Measurements from ENCODE around the gene ANKRD42. TPM values are rescaled to one million over a fixed set of nuclear protein-coding genes. Genes with fewer than 3 reads are reported as not detected.

The ANKRD42 gene
- total and polyA plus RNA-seq, 9 of the 15 experiments (the other 6 are each of a cell fraction or from before 2014, with no cell fraction given): 2.8 to 9.1 (median 6.1) TPM

DNA sequence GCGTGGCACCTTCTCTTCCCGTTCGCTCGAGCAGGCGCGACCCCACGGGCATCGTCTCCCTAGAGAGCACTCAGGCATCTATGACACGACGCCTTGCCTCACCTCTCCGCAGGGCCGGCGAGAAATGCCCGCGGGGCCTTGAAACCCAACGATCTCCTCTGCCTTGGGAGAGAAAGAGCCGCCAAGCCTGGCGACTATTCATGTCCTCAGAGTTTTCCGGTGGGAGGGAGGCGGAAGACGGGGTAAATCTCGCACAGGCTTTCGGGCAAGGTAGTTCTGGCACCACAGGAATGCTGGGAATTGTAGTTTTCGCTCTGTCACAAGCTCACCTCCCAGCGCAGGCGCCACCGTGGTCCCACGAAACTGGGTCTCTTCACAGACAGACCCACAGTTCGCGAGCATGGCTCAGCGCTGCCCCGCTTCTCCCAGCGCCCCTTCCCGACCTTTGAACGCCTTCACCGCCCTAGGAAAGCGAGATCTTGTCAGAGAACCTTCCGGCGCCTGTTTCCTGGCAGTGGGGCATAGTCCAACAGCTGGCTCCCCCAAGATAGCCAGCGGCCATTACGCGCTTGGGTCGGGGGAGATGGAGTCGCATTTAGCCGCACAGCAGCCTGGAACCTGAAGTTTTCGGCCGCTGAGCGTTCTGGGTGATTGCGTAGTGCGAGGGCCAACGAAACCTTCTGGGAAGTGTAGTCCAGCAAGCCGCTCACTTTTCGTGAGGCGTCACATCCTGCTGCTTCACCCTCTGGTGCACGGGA, 92.4 kb downstream of the ANKRD42 start, which contains the start of gene CCDC90B (continued):
- TF ChIP-seq SRSF3 (IDR thresholded peaks at IDR 0.05; ENCODE audit: insufficient read depth, low read length) (no peak), SAFB2 (IDR thresholded peaks at IDR 0.05; ENCODE audit: borderline replicate concordance, low read depth, low read length, severe bottlenecking) (no peak), NCOA6 (IDR thresholded peaks at IDR 0.05) (no peak), ZNF830 (CRISPR knock-in tag; IDR thresholded peaks at IDR 0.05) (0 out of 2 replicates have a peak, but pooled peaks have one; percentile 14), ZBTB8A (IDR thresholded peaks at IDR 0.05; ENCODE audit: partially characterized antibody) (no peak), MCM5 (IDR thresholded peaks at IDR 0.05; ENCODE audit: low read depth) (no peak), MECOM (CRISPR knock-in tag; IDR thresholded peaks at IDR 0.05) (no peak), LEF1 (IDR thresholded peaks at IDR 0.05) (no peak), ZNF79 (CRISPR knock-in tag; IDR thresholded peaks at IDR 0.05; ENCODE audit: low read depth) (no peak), PCBP1 (IDR thresholded peaks at IDR 0.05; ENCODE audit: low read depth, low read length, poor library complexity, severe bottlenecking) (peak; percentile 32), ZNF384 (IDR thresholded peaks at IDR 0.05; ENCODE audit: low read depth, low read length) (no peak; the same call in 1 of the 2 replicates), ETV6 (IDR thresholded peaks at IDR 0.05; ENCODE audit: borderline replicate concordance in 1 of 2, low read depth in 2 of 2, low read length in 1 of 2) (no peak), ETV6 (CRISPR knock-in tag; IDR thresholded peaks at IDR 0.05; ENCODE audit: borderline replicate concordance) (0 out of 2 replicates have a peak, but pooled peaks have one; percentile 47), RFX5 (IDR thresholded peaks at IDR 0.05; ENCODE audit: low read depth, low read length) (no peak), ZNF699 (CRISPR knock-in tag; IDR thresholded peaks at IDR 0.05; ENCODE audit: insufficient replicate concordance) (no peak)
- TF ChIP-seq, protein P1, sequence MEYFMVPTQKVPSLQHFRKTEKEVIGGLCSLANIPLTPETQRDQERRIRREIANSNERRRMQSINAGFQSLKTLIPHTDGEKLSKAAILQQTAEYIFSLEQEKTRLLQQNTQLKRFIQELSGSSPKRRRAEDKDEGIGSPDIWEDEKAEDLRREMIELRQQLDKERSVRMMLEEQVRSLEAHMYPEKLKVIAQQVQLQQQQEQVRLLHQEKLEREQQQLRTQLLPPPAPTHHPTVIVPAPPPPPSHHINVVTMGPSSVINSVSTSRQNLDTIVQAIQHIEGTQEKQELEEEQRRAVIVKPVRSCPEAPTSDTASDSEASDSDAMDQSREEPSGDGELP (CRISPR knock-in tag; IDR thresholded peaks at IDR 0.05; ENCODE audit: borderline replicate concordance): peak; percentile 99
- TF ChIP-seq, protein P2, sequence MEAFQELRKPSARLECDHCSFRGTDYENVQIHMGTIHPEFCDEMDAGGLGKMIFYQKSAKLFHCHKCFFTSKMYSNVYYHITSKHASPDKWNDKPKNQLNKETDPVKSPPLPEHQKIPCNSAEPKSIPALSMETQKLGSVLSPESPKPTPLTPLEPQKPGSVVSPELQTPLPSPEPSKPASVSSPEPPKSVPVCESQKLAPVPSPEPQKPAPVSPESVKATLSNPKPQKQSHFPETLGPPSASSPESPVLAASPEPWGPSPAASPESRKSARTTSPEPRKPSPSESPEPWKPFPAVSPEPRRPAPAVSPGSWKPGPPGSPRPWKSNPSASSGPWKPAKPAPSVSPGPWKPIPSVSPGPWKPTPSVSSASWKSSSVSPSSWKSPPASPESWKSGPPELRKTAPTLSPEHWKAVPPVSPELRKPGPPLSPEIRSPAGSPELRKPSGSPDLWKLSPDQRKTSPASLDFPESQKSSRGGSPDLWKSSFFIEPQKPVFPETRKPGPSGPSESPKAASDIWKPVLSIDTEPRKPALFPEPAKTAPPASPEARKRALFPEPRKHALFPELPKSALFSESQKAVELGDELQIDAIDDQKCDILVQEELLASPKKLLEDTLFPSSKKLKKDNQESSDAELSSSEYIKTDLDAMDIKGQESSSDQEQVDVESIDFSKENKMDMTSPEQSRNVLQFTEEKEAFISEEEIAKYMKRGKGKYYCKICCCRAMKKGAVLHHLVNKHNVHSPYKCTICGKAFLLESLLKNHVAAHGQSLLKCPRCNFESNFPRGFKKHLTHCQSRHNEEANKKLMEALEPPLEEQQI (IDR thresholded peaks at IDR 0.05): peak; percentile 69; the same call in 1 of the 2 replicates
- TF ChIP-seq, protein P3, sequence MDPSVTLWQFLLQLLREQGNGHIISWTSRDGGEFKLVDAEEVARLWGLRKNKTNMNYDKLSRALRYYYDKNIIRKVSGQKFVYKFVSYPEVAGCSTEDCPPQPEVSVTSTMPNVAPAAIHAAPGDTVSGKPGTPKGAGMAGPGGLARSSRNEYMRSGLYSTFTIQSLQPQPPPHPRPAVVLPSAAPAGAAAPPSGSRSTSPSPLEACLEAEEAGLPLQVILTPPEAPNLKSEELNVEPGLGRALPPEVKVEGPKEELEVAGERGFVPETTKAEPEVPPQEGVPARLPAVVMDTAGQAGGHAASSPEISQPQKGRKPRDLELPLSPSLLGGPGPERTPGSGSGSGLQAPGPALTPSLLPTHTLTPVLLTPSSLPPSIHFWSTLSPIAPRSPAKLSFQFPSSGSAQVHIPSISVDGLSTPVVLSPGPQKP (CRISPR knock-in tag; IDR thresholded peaks at IDR 0.05): no peak
- TF ChIP-seq, protein P4, sequence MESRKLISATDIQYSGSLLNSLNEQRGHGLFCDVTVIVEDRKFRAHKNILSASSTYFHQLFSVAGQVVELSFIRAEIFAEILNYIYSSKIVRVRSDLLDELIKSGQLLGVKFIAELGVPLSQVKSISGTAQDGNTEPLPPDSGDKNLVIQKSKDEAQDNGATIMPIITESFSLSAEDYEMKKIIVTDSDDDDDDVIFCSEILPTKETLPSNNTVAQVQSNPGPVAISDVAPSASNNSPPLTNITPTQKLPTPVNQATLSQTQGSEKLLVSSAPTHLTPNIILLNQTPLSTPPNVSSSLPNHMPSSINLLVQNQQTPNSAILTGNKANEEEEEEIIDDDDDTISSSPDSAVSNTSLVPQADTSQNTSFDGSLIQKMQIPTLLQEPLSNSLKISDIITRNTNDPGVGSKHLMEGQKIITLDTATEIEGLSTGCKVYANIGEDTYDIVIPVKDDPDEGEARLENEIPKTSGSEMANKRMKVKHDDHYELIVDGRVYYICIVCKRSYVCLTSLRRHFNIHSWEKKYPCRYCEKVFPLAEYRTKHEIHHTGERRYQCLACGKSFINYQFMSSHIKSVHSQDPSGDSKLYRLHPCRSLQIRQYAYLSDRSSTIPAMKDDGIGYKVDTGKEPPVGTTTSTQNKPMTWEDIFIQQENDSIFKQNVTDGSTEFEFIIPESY (CRISPR knock-in tag; IDR thresholded peaks at IDR 0.05): no peak
